Neutrophil (primary cell): Measurements from ENCODE around the gene GLYATL1B.
"Not testable (repeated sequence)": the region's sequence is repeated elsewhere in the genome, so short reads cannot be mapped to it uniquely, and the experiment has no call there.

Experiments
- H3K27ac ChIP-seq: fragments of 200-600 bp; sonication (generic); 2 replicates; pipeline ENCODE4 v1.5.1; 2016; ENCODE audit warnings: mild to moderate bottlenecking, moderate library complexity
- H3K27me3 ChIP-seq: fragments of 200-600 bp; sonication (generic); 2 replicates; pipeline ENCODE4 v1.6.0; 2016; ENCODE audit warnings: mild to moderate bottlenecking
- H3K36me3 ChIP-seq: fragments of 200-600 bp; sonication (generic); 2 replicates; pipeline ENCODE4 v1.5.1; 2017
- H3K4me1 ChIP-seq, 2 experiments: fragments of 200-600 bp in 1 of 2; sonication (generic) in 1 of 2; 1 replicate in 1 of 2; 2 replicates in 1 of 2; pipeline versions ENCODE4 v1.5.1 to v1.6.1; 2013 to 2016; ENCODE audit warnings: low read depth in 1 of 2, low read length in 1 of 2, mild to moderate bottlenecking in 1 of 2, moderate library complexity in 1 of 2; ENCODE audit not compliant: control insufficient read depth in 1 of 2, insufficient read depth in 1 of 2
- H3K4me3 ChIP-seq, 2 experiments: fragments of 200-600 bp in 1 of 2; sonication (generic) in 1 of 2; 1 replicate in 1 of 2; 2 replicates in 1 of 2; pipeline ENCODE4 v1.5.1; 2013 to 2016; ENCODE audit warnings: low read depth in 1 of 2, low read length in 1 of 2, mild to moderate bottlenecking in 1 of 2, moderate library complexity in 1 of 2
- H3K9me3 ChIP-seq: fragments of 200-600 bp; sonication (generic); 2 replicates; pipeline ENCODE4 v1.5.1; 2016
- CTCF ChIP-seq: fragments of 200-600 bp; sonication (generic); IDR thresholded peaks from 2 replicates; pipeline ENCODE4 v1.5.1; 2016; ENCODE audit warnings: antibody characterized with exemption

Gene GLYATL1B

GRCh38 chr11:59102259-59102765, 16.2 kb downstream of the GLYATL1B start:
- peaks cover 0 to 10% of the 10 kb centered on the region in 2 experiments for H3K4me1 ChIP-seq
- peaks cover 69% of the 10 kb centered on the region for H3K27me3 ChIP-seq
- H3K4me3 ChIP-seq = no peak overlapping the region
- TF ChIP-seq CTCF = no peak
- H3K36me3 ChIP-seq = no peaks in the 10 kb centered on the region
- no peaks in the 10 kb centered on the region for H3K9me3 ChIP-seq
- no peak overlapping the region for H3K27ac ChIP-seq

- Histone ChIP-seq H3K4me3 (no peak within 1 kb of the TSS), H3K27ac (no peak within 1 kb of the TSS), H3K36me3 (no peaks in the 10 kb centered on the region), H3K27me3 (peaks cover 84% of the 10 kb centered on the region), H3K9me3 (no peaks in the 10 kb centered on the region), H3K4me1 (peaks cover 0 to 10% of the 10 kb centered on the region in 2 experiments)
- TF ChIP-seq CTCF = no peak
Measured at GRCh38 chr11:59106363-59107336, 20.5 kb downstream of the GLYATL1B start, which contains the start of gene FAM111B. Gene FAM111B, plus strand, starts transcription at chr11:59107237. Its CDS starts 2,389 bp downstream, at chr11:59109626.

- H3K9me3 ChIP-seq, H3K4me3 ChIP-seq, H3K27ac ChIP-seq, H3K36me3 ChIP-seq, H3K4me1 ChIP-seq: not testable (repeated sequence)
- H3K27me3 ChIP-seq = peaks cover 74% of the 10 kb centered on the region
Measured at GRCh38 chr11:59107721-59108120, 21.6 kb downstream of the GLYATL1B start.

- Histone ChIP-seq H3K4me3 (no peak overlapping the region), H3K27me3 (peaks cover 26% of the 10 kb centered on the region), H3K36me3 (no peaks in the 10 kb centered on the region), H3K27ac (no peak overlapping the region), H3K4me1 (no peaks in the 10 kb centered on the region), H3K9me3 (no peaks in the 10 kb centered on the region)
- TF ChIP-seq CTCF = no peak
Measured at GRCh38 chr11:59112494-59112893, 26.4 kb downstream of the GLYATL1B start.

- peaks cover 7% of the 10 kb centered on the region for H3K27me3 ChIP-seq
- no peaks in the 10 kb centered on the region for H3K9me3 ChIP-seq
- H3K36me3 ChIP-seq = no peaks in the 10 kb centered on the region
- H3K4me1 ChIP-seq = no peaks in the 10 kb centered on the region
- H3K27ac ChIP-seq = no peak overlapping the region
- no peak for TF ChIP-seq CTCF
- no peak overlapping the region for H3K4me3 ChIP-seq
Measured at GRCh38 chr11:59114344-59114743, 28.2 kb downstream of the GLYATL1B start.

- H3K27ac ChIP-seq = no peak overlapping the region
- H3K36me3 ChIP-seq = no peaks in the 10 kb centered on the region
- no peaks in the 10 kb centered on the region for H3K4me1 ChIP-seq
- H3K9me3 ChIP-seq = no peaks in the 10 kb centered on the region
- H3K27me3 ChIP-seq = no peaks in the 10 kb centered on the region
- TF ChIP-seq CTCF = no peak
- H3K4me3 ChIP-seq = no peak overlapping the region
Measured at GRCh38 chr11:59115553-59115952, 29.4 kb downstream of the GLYATL1B start.
